Transverse colon (tissue), 4 donors: ENCODE measurements around the gene STRIP1. TPM values are rescaled to one million over a fixed set of nuclear protein-coding genes. Genes with fewer than 3 reads are reported as not detected.

ENCODE experiments used
- DNase-seq: peaks from one replicate; pipeline ENCODE4 v3.0.0-alpha.2; 2019
- H3K27ac ChIP-seq, 4 donors: fragments of 200-600 bp; sonication (generic); 2 replicates each; pipeline ENCODE4 v1.5.1; 2016 to 2018; ENCODE audit warnings: inconsistent platforms in 4 of 4
- H3K27me3 ChIP-seq: fragments of 200-600 bp; sonication (generic); 2 replicates; pipeline ENCODE4 v1.5.1; 2017; ENCODE audit warnings: inconsistent platforms
- H3K36me3 ChIP-seq, 4 donors: fragments of 200-600 bp; sonication (generic); 2 replicates each; pipeline ENCODE4 v1.5.1; 2017 to 2019; ENCODE audit warnings: inconsistent platforms in 4 of 4
- H3K4me1 ChIP-seq, 4 donors: fragments of 200-600 bp; sonication (generic); 2 replicates each; pipeline ENCODE4 v1.5.1; 2017 to 2020; ENCODE audit warnings: inconsistent platforms in 4 of 4
- H3K4me3 ChIP-seq, 4 donors: fragments of 200-600 bp; sonication (generic); 1 replicate in 1 of 4; 2 replicates in 3 of 4; pipeline versions ENCODE4 v1.5.1 to v1.6.1; 2017 to 2019; ENCODE audit warnings: inconsistent platforms in 4 of 4
- H3K9me3 ChIP-seq, 2 donors: fragments of 200-600 bp; sonication (generic); 2 replicates each; pipeline ENCODE4 v1.5.1; 2017 to 2019; ENCODE audit warnings: inconsistent platforms in 2 of 2
- EP300 ChIP-seq: sonication (generic); formaldehyde crosslinking; IDR thresholded peaks from one replicate; pipeline ENCODE4 v1.6.1; 2017; ENCODE audit warnings: antibody characterized with exemption, low read depth
- POLR2A ChIP-seq: fragments of 450-650 bp; IDR thresholded peaks from one replicate; pipeline ENCODE4 v1.6.1; 2016; ENCODE audit warnings: antibody characterized with exemption, mild to moderate bottlenecking, moderate library complexity
- POLR2AphosphoS5 ChIP-seq, 3 donors: sonication (generic); formaldehyde crosslinking; IDR thresholded peaks; one replicate each; pipeline ENCODE4 v1.6.1; 2016; ENCODE audit warnings: antibody characterized with exemption in 3 of 3
- WGBS, 2 donors: methylation state at CpG; one replicate each; pipeline ENCODE4 v1.1.5; 2018; ENCODE audit warnings: low coverage in 1 of 2; 5-methylcytosine and 5-hydroxymethylcytosine counted together
- in situ Hi-C, 4 donors: fragments of 200-750 bp; cut with MboI; loops; one replicate each; pipeline versions ENCODE4 v1.15.0 to v1.15.1; 2017; ENCODE audit warnings: low sequenced_read_pairs in 3 of 4, low pct_ligation_motif_present in 1 of 4, low pct_unique_long_range_greater_than_20kb in 1 of 4
- intact Hi-C: fragments of 100-400 bp; cut with DNase I; formaldehyde crosslinking; loops from one replicate; pipeline ENCODE4 v1.15.1; 2023; ENCODE audit warnings: low total_unique reads
- total RNA-seq, 4 donors: library from RNA; depleted of rRNA; stranded (reverse); fragments of >200 nt; gene quantifications; one replicate each; pipeline ENCODE4 v1.1.0, GENCODE V29; 2016
- TF ChIP-seq, protein P1 (sequence below), 5 experiments: fragments of 200-600 bp in 3 of 5; fragments of 450-650 bp in 2 of 5; sonication (generic) in 3 of 5; IDR thresholded peaks; 1 replicate in 2 of 5; 2 replicates in 3 of 5; pipeline ENCODE4 v1.5.1; 2016 to 2017; ENCODE audit warnings: antibody characterized with exemption in 5 of 5, inconsistent platforms in 3 of 5, mild to moderate bottlenecking in 2 of 5, moderate library complexity in 1 of 5

Gene STRIP1
- total RNA-seq, 4 donors from 2014 or later: 32.6 to 72.2 (median 58.7) TPM

DNA sequence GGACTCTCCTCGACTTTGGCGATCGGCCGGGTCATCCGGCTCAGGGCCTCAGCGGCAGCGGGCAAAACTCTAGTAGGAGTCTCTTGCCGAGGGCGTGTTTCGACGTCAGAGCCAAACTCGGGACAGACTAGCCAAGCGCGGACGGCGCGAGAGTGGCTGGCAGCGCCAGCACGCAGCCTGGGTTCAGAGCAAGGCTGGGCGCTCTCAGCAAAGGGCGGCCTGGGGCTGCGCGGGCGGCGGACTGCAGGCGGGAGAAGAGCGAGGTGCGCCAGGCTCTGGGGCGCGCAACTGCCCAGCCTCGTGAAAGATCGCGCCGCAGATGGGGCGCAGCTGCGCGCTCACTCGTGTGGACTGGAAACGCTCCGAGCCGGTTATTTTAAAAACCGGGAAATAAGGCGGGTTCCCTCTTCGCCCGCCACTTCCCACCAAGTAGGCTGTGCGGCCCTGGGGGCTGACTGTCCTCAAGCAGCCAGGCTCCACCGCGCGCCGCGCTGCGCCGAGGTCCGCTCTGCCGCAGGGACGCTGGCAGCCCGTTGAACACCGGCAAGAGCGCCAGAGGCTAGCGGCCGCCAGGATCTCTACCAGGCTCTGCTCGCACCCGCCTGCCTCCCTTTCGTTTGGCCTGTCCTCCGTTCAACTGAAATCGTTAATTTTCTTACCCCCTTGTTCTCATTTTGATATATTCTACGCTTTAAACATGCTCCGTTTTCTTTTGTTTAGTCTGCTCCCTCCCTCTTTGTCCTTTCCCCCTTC lies 33.6 kb downstream of the STRIP1 start:
- 9 to 14% methylated on average over 22 to 46 of the region's 68 CpGs for WGBS, 2 donors
- no peak overlapping the region for H3K27ac ChIP-seq

DNA sequence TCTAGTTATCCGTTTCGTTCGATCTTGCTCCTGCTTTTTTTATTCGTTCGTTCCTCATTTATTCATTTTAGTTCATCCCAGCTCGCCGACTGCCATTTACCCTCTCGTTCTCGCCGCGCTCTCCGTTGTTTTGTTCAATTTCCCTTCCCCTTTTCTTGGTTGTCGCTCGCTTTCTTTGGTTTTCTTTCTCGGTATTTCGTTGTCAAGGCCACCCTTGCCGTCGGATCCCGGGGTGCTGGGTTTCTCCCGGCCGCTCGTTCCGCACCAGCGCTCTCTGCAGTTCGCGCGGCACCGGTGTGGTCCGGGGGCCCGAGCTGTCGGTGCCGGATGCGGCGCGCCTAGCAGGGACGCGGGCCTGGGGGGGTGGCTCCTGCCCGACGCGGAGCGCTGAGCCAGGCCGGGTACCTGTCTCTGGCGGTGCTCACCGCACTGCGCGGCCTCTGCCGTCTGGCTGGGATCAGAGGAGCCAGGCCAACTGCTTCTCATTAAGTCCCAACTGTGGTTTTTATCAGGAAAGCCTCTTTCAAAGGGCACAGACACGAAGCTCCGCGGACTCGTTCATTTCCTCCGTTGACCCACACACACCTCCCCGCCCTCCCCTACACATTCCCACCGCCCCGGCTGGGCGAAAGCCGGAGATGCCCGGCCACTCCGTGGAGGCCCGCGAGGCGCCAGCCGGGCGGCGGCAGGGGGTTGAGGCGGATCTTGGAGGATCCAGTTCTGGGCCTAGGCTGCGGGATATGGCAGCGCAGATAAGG lies 34.4 kb downstream of the STRIP1 start:
- DNase-seq: no peak

More for the DNA sequence above, 33.6 kb downstream of the STRIP1 start:
- TF ChIP-seq, protein P1, sequence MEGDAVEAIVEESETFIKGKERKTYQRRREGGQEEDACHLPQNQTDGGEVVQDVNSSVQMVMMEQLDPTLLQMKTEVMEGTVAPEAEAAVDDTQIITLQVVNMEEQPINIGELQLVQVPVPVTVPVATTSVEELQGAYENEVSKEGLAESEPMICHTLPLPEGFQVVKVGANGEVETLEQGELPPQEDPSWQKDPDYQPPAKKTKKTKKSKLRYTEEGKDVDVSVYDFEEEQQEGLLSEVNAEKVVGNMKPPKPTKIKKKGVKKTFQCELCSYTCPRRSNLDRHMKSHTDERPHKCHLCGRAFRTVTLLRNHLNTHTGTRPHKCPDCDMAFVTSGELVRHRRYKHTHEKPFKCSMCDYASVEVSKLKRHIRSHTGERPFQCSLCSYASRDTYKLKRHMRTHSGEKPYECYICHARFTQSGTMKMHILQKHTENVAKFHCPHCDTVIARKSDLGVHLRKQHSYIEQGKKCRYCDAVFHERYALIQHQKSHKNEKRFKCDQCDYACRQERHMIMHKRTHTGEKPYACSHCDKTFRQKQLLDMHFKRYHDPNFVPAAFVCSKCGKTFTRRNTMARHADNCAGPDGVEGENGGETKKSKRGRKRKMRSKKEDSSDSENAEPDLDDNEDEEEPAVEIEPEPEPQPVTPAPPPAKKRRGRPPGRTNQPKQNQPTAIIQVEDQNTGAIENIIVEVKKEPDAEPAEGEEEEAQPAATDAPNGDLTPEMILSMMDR (IDR thresholded peaks at IDR 0.05): no peak
- Histone ChIP-seq H3K36me3 (no peaks in the 10 kb centered on the region), H3K4me1 (peaks cover 17 to 34% (median 22%) of the 10 kb centered on the region in 4 donors), H3K9me3 (no peaks in the 10 kb centered on the region), H3K4me3 (peak overlapping the region in 1 of 4 donors; percentile 6), H3K27me3 (peaks cover 74% of the 10 kb centered on the region)
- intact Hi-C loops: no loop called here
- DNase-seq: no peak
- in situ Hi-C loops: no loop called here

DNA sequence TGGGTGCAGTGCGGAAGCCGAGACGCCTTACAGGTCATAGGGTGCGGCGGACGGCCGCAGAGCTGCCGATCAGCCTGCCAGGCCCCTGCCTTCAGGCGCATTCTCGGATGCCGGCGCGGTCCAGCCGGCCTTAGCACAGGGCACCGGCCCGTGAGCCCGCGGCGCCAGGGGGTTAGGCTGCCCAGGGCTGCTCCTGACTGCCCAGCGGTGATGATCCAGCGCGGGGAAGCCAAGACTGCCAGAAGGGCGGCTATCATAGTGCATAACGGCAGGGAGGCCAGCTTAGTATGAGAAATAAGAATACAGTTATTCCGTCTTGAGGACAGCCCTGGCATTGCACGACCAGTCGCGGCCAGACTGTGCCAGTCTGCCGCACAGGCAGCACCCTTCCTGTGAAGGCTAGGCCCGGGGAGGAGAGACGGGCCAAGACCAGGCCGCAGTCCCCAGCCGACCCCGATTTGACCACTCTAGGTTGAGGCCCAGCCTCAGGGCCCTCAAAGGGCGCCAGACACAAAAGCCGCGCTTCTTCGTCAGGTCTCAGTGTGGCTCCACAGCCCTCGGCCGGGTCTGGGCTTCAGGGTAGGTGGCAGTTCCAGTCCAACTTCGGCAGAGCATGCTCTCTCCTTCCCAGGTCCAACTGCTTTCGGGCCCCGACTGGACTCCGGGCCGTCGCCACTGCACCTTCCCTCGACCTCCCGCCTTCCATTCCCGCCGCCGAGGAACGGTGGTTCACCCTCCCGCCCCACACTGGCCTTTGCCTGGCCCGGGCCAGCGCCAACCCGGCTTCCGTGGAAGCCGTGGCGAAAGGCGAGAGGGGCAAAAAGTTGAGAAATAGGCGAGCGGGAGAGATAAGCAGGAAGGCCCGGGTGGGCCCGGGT lies 35.2 kb downstream of the STRIP1 start:
- in situ Hi-C loops: no loop called here
- 0 to 23% methylated on average over 5 to 56 of the region's 64 CpGs for WGBS, 2 donors
- H3K27me3 ChIP-seq: peaks cover 90% of the 10 kb centered on the region

More for the DNA sequence above, 34.4 kb downstream of the STRIP1 start:
- Histone ChIP-seq H3K27me3 (peaks cover 82% of the 10 kb centered on the region), H3K36me3 (no peaks in the 10 kb centered on the region), H3K27ac (no peak overlapping the region), H3K4me1 (peaks cover 17 to 34% (median 22%) of the 10 kb centered on the region in 4 donors), H3K4me3 (peak overlapping the region in 1 of 4 donors; percentile 6), H3K9me3 (no peaks in the 10 kb centered on the region)
- TF ChIP-seq EP300 (no peak), POLR2AphosphoS5 (IDR thresholded peaks at IDR 0.05) (peak; percentile 46 to 80 (median 70))
- TF ChIP-seq, protein P1 (IDR thresholded peaks at IDR 0.05): no peak
- intact Hi-C loops: no loop called here
- in situ Hi-C loops: no loop called here
- WGBS, 2 donors: 9 to 16% methylated on average over 15 to 65 of the region's 68 CpGs

DNA sequence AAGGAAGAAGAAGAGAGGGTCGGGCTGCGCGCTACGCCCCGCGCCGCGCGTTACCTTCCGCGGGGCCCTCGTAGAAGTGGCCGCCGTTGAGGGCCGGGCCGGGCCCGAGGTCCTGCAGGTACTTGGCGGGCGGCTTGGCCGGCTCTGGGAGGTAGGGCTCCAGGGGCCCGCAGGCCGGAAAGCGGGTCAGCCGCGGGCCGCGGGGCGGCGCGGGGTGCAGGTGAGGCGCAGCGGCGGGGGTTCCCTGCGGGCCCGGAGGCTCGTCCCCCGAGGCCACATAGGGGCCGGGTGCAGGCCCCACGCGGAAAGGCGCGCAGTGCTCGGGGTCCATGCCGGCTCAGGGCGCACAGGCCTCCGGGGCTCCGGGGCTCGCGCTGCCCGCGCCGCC lies 35.9 kb downstream of the STRIP1 start:
- in situ Hi-C loops: no loop called here
- peaks cover 17 to 34% (median 22%) of the 10 kb centered on the region in 4 donors for H3K4me1 ChIP-seq
- peaks cover 92% of the 10 kb centered on the region for H3K27me3 ChIP-seq
- no peak for DNase-seq
- no peak overlapping the region for H3K27ac ChIP-seq
- WGBS, 2 donors: 0 to 5% methylated on average over 3 to 32 of the region's 52 CpGs
- no peaks in the 10 kb centered on the region for H3K9me3 ChIP-seq
- intact Hi-C loops: no loop called here
- peak overlapping the region in 1 of 4 donors; percentile 27 for H3K4me3 ChIP-seq
- H3K36me3 ChIP-seq: no peaks in the 10 kb centered on the region
- TF ChIP-seq POLR2AphosphoS5 (IDR thresholded peaks at IDR 0.05): no peak
- no peak for TF ChIP-seq POLR2A
- TF ChIP-seq EP300: no peak
- TF ChIP-seq, protein P1 (IDR thresholded peaks at IDR 0.05): no peak

More for the DNA sequence above, 35.2 kb downstream of the STRIP1 start:
- Histone ChIP-seq H3K4me1 (peaks cover 17 to 34% (median 22%) of the 10 kb centered on the region in 4 donors), H3K36me3 (no peaks in the 10 kb centered on the region), H3K9me3 (no peaks in the 10 kb centered on the region), H3K27ac (no peak overlapping the region), H3K4me3 (peak overlapping the region in 1 of 4 donors; percentile 27)
- TF ChIP-seq POLR2AphosphoS5 (IDR thresholded peaks at IDR 0.05): peak in 1 of 3 donors; percentile 10
- TF ChIP-seq POLR2A: no peak
- DNase-seq: no peak
- intact Hi-C loops: no loop called here
